IMR-90 (cell line): ENCODE measurements around the gene NLRP3. TPM values are rescaled to one million over a fixed set of nuclear protein-coding genes. Genes with fewer than 3 reads are reported as not detected.

Experiments used
- ATAC-seq: fragments of 200-7000 bp; cut with Tn5 transposase; 2 replicates; pipeline ENCODE4 v1.9.1; 2020; ENCODE audit warnings: low read depth, mild to moderate bottlenecking, moderate library complexity
- BruUV-seq: library from RNA; stranded (reverse); fragments of 400-500 nt; replicated peaks from 2 replicates; lab custom pipeline; 2021; lab: Mats Ljungman, UMichigan
- CTCF ChIA-PET: fragments of 300-600 bp; formaldehyde crosslinking; extraction: SDS; loops from one replicate; lab custom pipeline; 2021; ENCODE audit warnings: antibody characterized with exemption; lab: Yijun Ruan, JAX
- POLR2A ChIA-PET: fragments of 300-600 bp; sonication (Branson Sonifier 250); formaldehyde crosslinking; loops from one replicate; lab custom pipeline; 2022; ENCODE audit warnings: antibody characterized with exemption; ENCODE audit not compliant: unreplicated experiment; lab: Charles Lee
- DNase-seq: peaks from one replicate; pipeline ENCODE4 v3.0.0; 2013
- H2AFZ ChIP-seq: replicated peaks from 2 replicates; pipeline ENCODE3; 2013; ENCODE audit warnings: low read length, mild to moderate bottlenecking; ENCODE audit not compliant: poor library complexity
- H2AK5ac ChIP-seq: 2 replicates; pipeline ENCODE4 v1.6.1; 2013; ENCODE audit warnings: low read depth, low read length, inconsistent platforms
- H2AK9ac ChIP-seq: replicated peaks from 2 replicates; pipeline ENCODE3; 2013; ENCODE audit warnings: mild to moderate bottlenecking, low read depth, low read length, moderate library complexity; ENCODE audit not compliant: poor library complexity
- H2BK120ac ChIP-seq: 2 replicates; pipeline ENCODE4 v1.6.1; 2013; ENCODE audit warnings: low read depth, low read length, inconsistent platforms
- H2BK15ac ChIP-seq: 3 replicates; pipeline ENCODE4 v1.6.1; 2013; ENCODE audit warnings: low read depth, low read length, inconsistent platforms
- H2BK20ac ChIP-seq: 2 replicates; pipeline ENCODE4 v1.6.1; 2013; ENCODE audit warnings: low read depth, mild to moderate bottlenecking, inconsistent platforms, low read length, moderate library complexity
- H2BK5ac ChIP-seq: 2 replicates; pipeline ENCODE4 v1.6.1; 2013; ENCODE audit warnings: mild to moderate bottlenecking, low read depth, low read length, inconsistent platforms; ENCODE audit not compliant: poor library complexity, severe bottlenecking
- H3K14ac ChIP-seq: replicated peaks from 2 replicates; pipeline ENCODE4 v1.6.1; 2013; ENCODE audit warnings: low read depth, low read length, inconsistent platforms
- H3K18ac ChIP-seq: 2 replicates; pipeline ENCODE4 v1.6.1; 2013; ENCODE audit warnings: low read depth, low read length, control low read depth
- H3K23ac ChIP-seq: 2 replicates; pipeline ENCODE4 v1.6.1; 2013; ENCODE audit warnings: low read depth, low read length, inconsistent platforms
- H3K27ac ChIP-seq: 2 replicates; pipeline ENCODE4 v1.5.1; 2013; ENCODE audit warnings: mild to moderate bottlenecking, control low read depth, low read length; ENCODE audit not compliant: insufficient read depth
- H3K27me3 ChIP-seq: 2 replicates; pipeline ENCODE4 v1.6.1; 2013; ENCODE audit warnings: low read length; ENCODE audit not compliant: control insufficient read depth, insufficient read depth
- H3K36me3 ChIP-seq: 2 replicates; pipeline ENCODE4 v1.6.1; 2013; ENCODE audit warnings: low read length, mixed read lengths; ENCODE audit not compliant: control insufficient read depth, insufficient read depth
- H3K4ac ChIP-seq: 2 replicates; pipeline ENCODE4 v1.6.1; 2013; ENCODE audit warnings: low read depth, low read length, inconsistent platforms
- H3K4me1 ChIP-seq: 2 replicates; pipeline ENCODE4 v1.6.1; 2013; ENCODE audit warnings: low read length, mixed read lengths; ENCODE audit not compliant: control insufficient read depth, insufficient read depth
- H3K4me2 ChIP-seq: 2 replicates; pipeline ENCODE4 v1.6.1; 2013; ENCODE audit warnings: low read depth, mild to moderate bottlenecking, control low read depth, low read length, moderate library complexity
- H3K4me3 ChIP-seq: 2 replicates; pipeline ENCODE4 v1.5.1; 2013; ENCODE audit warnings: low read depth, mild to moderate bottlenecking, control low read depth, low read length, moderate library complexity; ENCODE audit not compliant: insufficient read depth
- H3K56ac ChIP-seq: 2 replicates; pipeline ENCODE4 v1.6.1; 2013; ENCODE audit warnings: low read length, inconsistent platforms; ENCODE audit not compliant: insufficient read depth; ENCODE audit errors: extremely low read depth
- H3K79me1 ChIP-seq, 2 experiments: 2 replicates each; pipeline ENCODE4 v1.6.1; 2013; ENCODE audit warnings: low read length in 2 of 2, inconsistent platforms in 1 of 2, low read depth in 1 of 2
- H3K9ac ChIP-seq: 2 replicates; pipeline ENCODE4 v1.6.1; 2013; ENCODE audit warnings: low read depth, low read length, control low read depth
- H3K9me1 ChIP-seq: 2 replicates; pipeline ENCODE4 v1.6.1; 2013; ENCODE audit warnings: low read length, inconsistent platforms; ENCODE audit not compliant: insufficient read depth
- H3K9me3 ChIP-seq: 2 replicates; pipeline ENCODE4 v1.6.1; 2013; ENCODE audit warnings: low read length; ENCODE audit not compliant: control insufficient read depth, insufficient read depth
- H4K20me1 ChIP-seq: 2 replicates; pipeline ENCODE4 v1.6.1; 2013; ENCODE audit warnings: low read length, inconsistent platforms; ENCODE audit not compliant: insufficient read depth
- H4K5ac ChIP-seq: 2 replicates; pipeline ENCODE4 v1.6.1; 2013; ENCODE audit warnings: mild to moderate bottlenecking, low read depth, low read length, control low read depth
- H4K8ac ChIP-seq, 2 experiments: 2 replicates each; pipeline ENCODE4 v1.6.1; 2013; ENCODE audit warnings: low read depth in 2 of 2, low read length in 2 of 2, control low read depth in 1 of 2, inconsistent platforms in 1 of 2
- H4K91ac ChIP-seq: 2 replicates; pipeline ENCODE4 v1.6.1; 2013; ENCODE audit warnings: low read depth, low read length, inconsistent platforms; ENCODE audit not compliant: insufficient read depth
- BHLHE40 ChIP-seq: fragments of 150-350 bp; IDR thresholded peaks from 2 replicates; pipeline ENCODE4 v1.6.1; 2016; ENCODE audit warnings: mild to moderate bottlenecking, low read depth, low read length
- MXI1 ChIP-seq: IDR thresholded peaks from 2 replicates; pipeline ENCODE4 v1.6.1; 2012; ENCODE audit warnings: low read depth, mild to moderate bottlenecking, low read length, moderate library complexity, borderline replicate concordance
- WGBS, 2 experiments: methylation state at CpG; one replicate each; pipeline versions ENCODE4 v1.1.5 to v1.1.7; 2013; ENCODE audit warnings: missing lambda C conversion rate in 2 of 2; ENCODE audit not compliant: insufficient read length in 1 of 2; ENCODE audit errors: extremely low coverage in 2 of 2; 5-methylcytosine and 5-hydroxymethylcytosine counted together
- dilution Hi-C: fragments of 300-500 bp; cut with HindIII; formaldehyde crosslinking; loops from one replicate; pipeline ENCODE4 v1.14.3; 2018; ENCODE audit warnings: low sequenced_read_pairs; ENCODE audit not compliant: unreplicated experiment
- in situ Hi-C: fragments of 300-500 bp; cut with MboI; formaldehyde crosslinking; loops from 3 replicates; pipeline ENCODE4 v1.14.3; 2019; ENCODE audit warnings: low sequenced_read_pairs, inconsistent platforms, mixed read lengths
- intact Hi-C: fragments of 100-400 bp; cut with micrococcal nuclease; formaldehyde crosslinking; loops from 2 replicates; pipeline ENCODE4 v1.10.0; 2022
- polyA plus RNA-seq, 3 experiments: library from polyadenylated mRNA; depleted of rRNA; stranded (reverse); fragments of >200 nt; gene quantifications; 2 replicates each; pipeline ENCODE4 v1.2.3, GENCODE V29; 2012; ENCODE audit warnings: low replicate concordance in 1 of 3
- total RNA-seq: library from RNA; depleted of rRNA; stranded (reverse); fragments of >200 nt; gene quantifications from 2 replicates; pipeline ENCODE4 v1.2.3, GENCODE V29; 2012
- TF ChIP-seq, protein P1 (sequence below): fragments of 150-350 bp; IDR thresholded peaks from 2 replicates; pipeline ENCODE4 v1.6.1; 2017; ENCODE audit warnings: mild to moderate bottlenecking, antibody characterized with exemption, low read length, low read depth

NLRP3 gene
- total and polyA plus RNA-seq, 2 of the 4 experiments (the other 2 are of a cell fraction): 0.18 TPM; not detected in 1

DNA sequence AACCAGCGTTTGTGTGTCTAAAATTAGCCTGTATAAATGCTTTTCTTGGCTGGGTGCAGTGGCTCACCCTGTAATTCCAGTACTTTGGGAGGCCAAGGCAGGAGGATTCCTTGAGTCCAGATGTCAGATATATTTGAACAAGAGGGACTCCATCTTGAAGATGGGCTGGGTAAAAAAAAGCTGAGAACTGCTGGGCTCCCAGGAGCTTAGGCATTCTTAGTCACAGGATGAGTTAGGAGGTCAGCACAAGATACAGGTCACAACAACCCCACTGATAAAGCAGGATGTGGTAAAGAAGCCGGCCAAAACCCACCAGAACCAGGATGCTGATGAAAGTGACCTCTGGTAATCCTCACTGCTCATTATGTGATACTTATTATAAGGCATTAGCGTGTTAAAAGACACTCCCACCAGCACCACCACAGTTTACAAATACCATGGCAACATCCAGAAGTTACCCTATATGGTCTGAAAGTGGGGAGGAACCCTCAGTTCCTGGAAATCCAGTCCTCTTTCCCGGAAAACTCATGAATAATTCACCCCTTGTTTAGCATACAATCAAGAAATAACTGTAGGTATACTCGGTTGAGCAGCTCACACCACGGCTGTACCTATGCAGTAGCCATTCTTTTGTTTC is 48.1 kb upstream of the NLRP3 start:
- no peaks in the 10 kb centered on the region for H3K9me3 ChIP-seq
- no peak overlapping the region for H3K4me2 ChIP-seq
- no peak overlapping the region for H2BK5ac ChIP-seq
- CTCF ChIA-PET: no interaction called here
- no peak overlapping the region for H2AK5ac ChIP-seq
- H3K4ac ChIP-seq: no peak overlapping the region
- no peak overlapping the region for H2BK20ac ChIP-seq
- H4K5ac ChIP-seq: no peak overlapping the region
- BruUV-seq: no TSS peak
- peaks cover 6% of the 10 kb centered on the region; the same call in 1 of the 2 replicates for H3K4me1 ChIP-seq
- no peak overlapping the region for H3K27ac ChIP-seq
- H4K8ac ChIP-seq: no peak overlapping the region
- POLR2A ChIA-PET: no interaction called here
- ATAC-seq (peak; percentile 16), DNase-seq (peak; percentile 73)
- no peak overlapping the region for H3K23ac ChIP-seq
- no peaks in the 10 kb centered on the region for H3K27me3 ChIP-seq
- no peak overlapping the region for H3K4me3 ChIP-seq
- H4K20me1 ChIP-seq: no peaks in the 10 kb centered on the region
- H3K14ac ChIP-seq: no peak overlapping the region
- no peak overlapping the region for H3K9ac ChIP-seq
- WGBS, 2 experiments: 83% methylated on average over 2 of the region's 6 CpGs; no CpG with 5 or more reads in 1 of the 2 experiments
- no peak overlapping the region for H2BK120ac ChIP-seq
- in situ Hi-C loops (no loop called here), dilution Hi-C loops (no loop called here), intact Hi-C loops (no loop called here)
- no peaks in the 10 kb centered on the region for H3K36me3 ChIP-seq
- H2BK15ac ChIP-seq: no peak overlapping the region
- no peak overlapping the region for H3K56ac ChIP-seq
- H3K79me1 ChIP-seq: no peaks in the 10 kb centered on the region
- H3K18ac ChIP-seq: no peak overlapping the region
- no peak overlapping the region for H2AK9ac ChIP-seq
- no peak overlapping the region for H4K91ac ChIP-seq
- H2AFZ ChIP-seq: no peak overlapping the region
- no peaks in the 10 kb centered on the region for H3K9me1 ChIP-seq
- TF ChIP-seq MXI1 (no peak), BHLHE40 (peak; percentile 40; the same call in 1 of the 2 replicates)
- TF ChIP-seq, protein P1, sequence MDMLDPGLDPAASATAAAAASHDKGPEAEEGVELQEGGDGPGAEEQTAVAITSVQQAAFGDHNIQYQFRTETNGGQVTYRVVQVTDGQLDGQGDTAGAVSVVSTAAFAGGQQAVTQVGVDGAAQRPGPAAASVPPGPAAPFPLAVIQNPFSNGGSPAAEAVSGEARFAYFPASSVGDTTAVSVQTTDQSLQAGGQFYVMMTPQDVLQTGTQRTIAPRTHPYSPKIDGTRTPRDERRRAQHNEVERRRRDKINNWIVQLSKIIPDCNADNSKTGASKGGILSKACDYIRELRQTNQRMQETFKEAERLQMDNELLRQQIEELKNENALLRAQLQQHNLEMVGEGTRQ: no peak
